GM23338 (cell line): ENCODE data around the gene SNX21. TPM values are rescaled to one million over a fixed set of nuclear protein-coding genes. Genes with fewer than 3 reads are reported as not detected.

ENCODE experiments used
- ATAC-seq: fragments of 200-7000 bp; cut with Tn5 transposase; 3 replicates; pipeline ENCODE4 v1.9.1; 2020
- DNase-seq: peaks from one replicate; pipeline ENCODE4 v3.0.0-alpha.2; 2015; ENCODE audit warnings: low spot score
- H2AFZ ChIP-seq: fragments of 200-600 bp; sonication (generic); 2 replicates; pipeline ENCODE4 v1.8.0; 2016; ENCODE audit warnings: antibody characterized with exemption, mild to moderate bottlenecking, moderate library complexity
- H3F3A ChIP-seq: fragments of 200-600 bp; sonication (generic); replicated peaks from 2 replicates; pipeline ENCODE4 v1.8.0; 2017; ENCODE audit warnings: antibody characterized with exemption, mixed run types, low read depth
- H3K27ac ChIP-seq: fragments of 200-600 bp; sonication (generic); 2 replicates; pipeline ENCODE4 v1.6.1; 2016; ENCODE audit warnings: low read depth
- H3K27me3 ChIP-seq: fragments of 200-600 bp; sonication (generic); 2 replicates; pipeline ENCODE4 v1.8.0; 2016; ENCODE audit warnings: mild to moderate bottlenecking, mixed run types, moderate library complexity; ENCODE audit not compliant: insufficient read depth
- H3K36me3 ChIP-seq: fragments of 200-600 bp; sonication (generic); 2 replicates; pipeline ENCODE4 v1.8.0; 2016; ENCODE audit warnings: mild to moderate bottlenecking; ENCODE audit not compliant: insufficient read depth
- H3K4me1 ChIP-seq: fragments of 200-600 bp; sonication (generic); 2 replicates; pipeline ENCODE4 v1.8.0; 2016; ENCODE audit warnings: mild to moderate bottlenecking, moderate library complexity; ENCODE audit not compliant: insufficient read depth
- H3K4me2 ChIP-seq: fragments of 200-600 bp; sonication (generic); 2 replicates; pipeline ENCODE4 v1.7.1; 2017; ENCODE audit warnings: mixed run types
- H3K4me3 ChIP-seq: fragments of 200-600 bp; sonication (generic); 2 replicates; pipeline ENCODE4 v1.6.1; 2016; ENCODE audit warnings: mixed run types
- H3K79me2 ChIP-seq: fragments of 200-600 bp; sonication (generic); replicated peaks from 2 replicates; pipeline ENCODE4 v1.8.0; 2017; ENCODE audit warnings: mild to moderate bottlenecking; ENCODE audit not compliant: insufficient read depth
- H3K9me2 ChIP-seq: fragments of 200-600 bp; sonication (generic); 2 replicates; pipeline ENCODE4 v1.8.0; 2017; ENCODE audit not compliant: insufficient read depth
- H4K20me1 ChIP-seq: fragments of 200-600 bp; sonication (generic); replicated peaks from 2 replicates; pipeline ENCODE4 v1.8.0; 2017; ENCODE audit warnings: mild to moderate bottlenecking; ENCODE audit not compliant: insufficient read depth
- H3K27ac Mint-ChIP-seq: 2 replicates; pipeline ENCODE4 v1.8.0; 2020; ENCODE audit warnings: inconsistent platforms, mild to moderate bottlenecking, moderate library complexity, mixed read lengths
- H3K27me3 Mint-ChIP-seq: 3 replicates; pipeline ENCODE4 v1.8.0; 2022; ENCODE audit warnings: low read depth, mild to moderate bottlenecking, moderate library complexity, mixed read lengths, inconsistent platforms; ENCODE audit not compliant: insufficient read depth, poor library complexity
- H3K36me3 Mint-ChIP-seq: 3 replicates; pipeline ENCODE4 v1.8.0; 2021; ENCODE audit warnings: low read depth, mild to moderate bottlenecking, inconsistent platforms, moderate library complexity, mixed read lengths
- H3K4me1 Mint-ChIP-seq: 3 replicates; pipeline ENCODE4 v1.8.0; 2020; ENCODE audit warnings: mild to moderate bottlenecking, inconsistent platforms, mixed read lengths
- H3K4me3 Mint-ChIP-seq: 3 replicates; pipeline ENCODE4 v1.8.0; 2021; ENCODE audit warnings: moderate library complexity, mild to moderate bottlenecking, inconsistent platforms, mixed read lengths
- H3K9me3 Mint-ChIP-seq: 3 replicates; pipeline ENCODE4 v1.8.0; 2020; ENCODE audit warnings: moderate library complexity, mild to moderate bottlenecking, inconsistent platforms, mixed read lengths
- CREB1 ChIP-seq: fragments of 250-450 bp; sonication (Bioruptor Pico); IDR thresholded peaks from 2 replicates; pipeline ENCODE4 v1.5.0; 2020; ENCODE audit warnings: low read depth, mild to moderate bottlenecking, moderate library complexity
- CTCF ChIP-seq, 2 experiments: fragments of 200-600 bp in 1 of 2; sonication (generic) in 1 of 2; conservative IDR thresholded peaks; 2 replicates each; pipeline versions ENCODE4 v1.5.1 to v1.6.1; 2016 to 2017; ENCODE audit warnings: antibody characterized with exemption in 2 of 2, low read depth in 2 of 2, mild to moderate bottlenecking in 2 of 2, moderate library complexity in 1 of 2
- EZH2phosphoT487 ChIP-seq: fragments of 200-600 bp; sonication (generic); IDR thresholded peaks from one replicate; pipeline ENCODE4 v1.8.1; 2018; ENCODE audit warnings: antibody characterized with exemption; ENCODE audit not compliant: unreplicated experiment
- JUNB ChIP-seq: IDR thresholded peaks from one replicate; pipeline ENCODE4 v1.6.1; 2016; ENCODE audit warnings: antibody characterized with exemption; ENCODE audit not compliant: unreplicated experiment
- NANOG ChIP-seq: IDR thresholded peaks from 2 replicates; pipeline ENCODE4 v1.6.1; 2016; ENCODE audit warnings: antibody characterized with exemption, borderline replicate concordance
- POLR2AphosphoS5 ChIP-seq: IDR thresholded peaks from 2 replicates; pipeline ENCODE4 v1.6.1; 2016; ENCODE audit warnings: antibody characterized with exemption, low read depth
- STAT1 ChIP-seq: IDR thresholded peaks from one replicate; pipeline ENCODE4 v1.6.1; 2016; ENCODE audit warnings: antibody characterized with exemption; ENCODE audit not compliant: unreplicated experiment
- ZNF114 ChIP-seq: fragments of 250-450 bp; sonication (Bioruptor Pico); IDR thresholded peaks from 2 replicates; pipeline ENCODE4 v1.5.0; 2020; ENCODE audit warnings: mild to moderate bottlenecking, moderate library complexity
- ZNF331 ChIP-seq: fragments of 250-450 bp; sonication (Bioruptor Pico); IDR thresholded peaks from 2 replicates; pipeline ENCODE4 v1.5.0; 2020; ENCODE audit warnings: low read depth, mild to moderate bottlenecking, moderate library complexity
- ZNF462 ChIP-seq: fragments of 250-450 bp; sonication (Bioruptor Pico); IDR thresholded peaks from 2 replicates; pipeline ENCODE4 v1.5.0; 2020; ENCODE audit warnings: mild to moderate bottlenecking, moderate library complexity
- polyA plus RNA-seq: library from polyadenylated mRNA; unstranded; fragments of >200 nt; fragmentation: Nextera tagmentation; extraction: Ambion mirVana; gene quantifications from 2 replicates; pipeline ENCODE4 v1.2.1, GENCODE V29; 2016
- total RNA-seq: library from RNA; depleted of rRNA; stranded (reverse); fragments of >200 nt; shearing (Covaris generic); gene quantifications from 2 replicates; pipeline ENCODE4 v1.2.3, GENCODE V29; 2014

Gene SNX21
- total and polyA plus RNA-seq, 2 experiments from 2014 or later = 13.3 to 31.5 TPM

GRCh38 chr20:45812157-45813005 lies 21.2 kb upstream of the SNX21 start, which contains the start of gene UBE2C:
UBE2C (plus strand) TSS chr20:45812644; CDS start chr20:45812696, 52 bp downstream.
- peak within 1 kb of the TSS; percentile 81 for H3K4me3 ChIP-seq
- peak within 1 kb of the TSS; percentile 11; the same call in 1 of the 2 replicates for H2AFZ ChIP-seq

GRCh38 chr20:45813006-45813340 lies 20.6 kb upstream of the SNX21 start:
- Mint-ChIP-seq H3K4me1 (peaks cover 15% of the 10 kb centered on the region), H3K4me3 (peak overlapping the region; percentile 98), H3K36me3 (peaks cover 79% of the 10 kb centered on the region), H3K27me3 (peaks cover 3% of the 10 kb centered on the region), H3K27ac (peak overlapping the region; percentile 83), H3K9me3 (no peaks in the 10 kb centered on the region)
- H3K27me3 ChIP-seq = no peaks in the 10 kb centered on the region
- H3K27ac ChIP-seq = peak overlapping the region; percentile 78
- DNase-seq = no peak
- H3K4me2 ChIP-seq = peak overlapping the region; percentile 95
- H3K9me2 ChIP-seq = no peaks in the 10 kb centered on the region
- H3K79me2 ChIP-seq = peaks cover 26% of the 10 kb centered on the region
- no peak overlapping the region for H2AFZ ChIP-seq
- ATAC-seq = peak; percentile 17
- H3K4me3 ChIP-seq = peak overlapping the region; percentile 81
- peaks cover 45% of the 10 kb centered on the region for H3K36me3 ChIP-seq
- H3F3A ChIP-seq = peaks cover 41% of the 10 kb centered on the region
- H4K20me1 ChIP-seq = peaks cover 12% of the 10 kb centered on the region
- H3K4me1 ChIP-seq = peaks cover 13% of the 10 kb centered on the region
- no peak for TF ChIP-seq ZNF462 (CRISPR knock-in tag)
- no peak for TF ChIP-seq NANOG
- no peak for TF ChIP-seq CREB1
- no peak for TF ChIP-seq STAT1
- TF ChIP-seq JUNB = no peak
- no peak for TF ChIP-seq POLR2AphosphoS5
- no peak for TF ChIP-seq ZNF331
- TF ChIP-seq ZNF114 (CRISPR knock-in tag) = no peak

More at GRCh38 chr20:45812157-45813005, 21.2 kb upstream of the SNX21 start, which contains the start of gene UBE2C:
- Histone ChIP-seq H3K27ac (peak within 1 kb of the TSS; percentile 78), H3K4me1 (peaks cover 13% of the 10 kb centered on the region), H3K79me2 (peaks cover 26% of the 10 kb centered on the region), H3F3A (peaks cover 35% of the 10 kb centered on the region), H3K4me2 (peak within 1 kb of the TSS; percentile 95), H3K9me2 (no peaks in the 10 kb centered on the region), H3K36me3 (peaks cover 48% of the 10 kb centered on the region), H3K27me3 (no peaks in the 10 kb centered on the region), H4K20me1 (peaks cover 12% of the 10 kb centered on the region)
- Mint-ChIP-seq H3K9me3 (no peaks in the 10 kb centered on the region), H3K36me3 (peaks cover 78% of the 10 kb centered on the region), H3K4me3 (peak within 1 kb of the TSS; percentile 98), H3K4me1 (peaks cover 15% of the 10 kb centered on the region), H3K27me3 (peaks cover 3% of the 10 kb centered on the region), H3K27ac (peak within 1 kb of the TSS; percentile 83)
- ATAC-seq = peak; percentile 98
- DNase-seq = peak; percentile 100
- TF ChIP-seq JUNB = no peak
- TF ChIP-seq EZH2phosphoT487 = no peak
- TF ChIP-seq STAT1 = no peak
- TF ChIP-seq ZNF331 = no peak
- TF ChIP-seq CTCF (conservative IDR thresholded peaks at IDR 0.05; ENCODE audit: low read depth in 2 of 2) = no peak
- peak; percentile 79 for TF ChIP-seq POLR2AphosphoS5
